OCI-LY7 (cell line): ENCODE data around the gene IL1RL2. TPM values are rescaled to one million over a fixed set of nuclear protein-coding genes. Genes with fewer than 3 reads are reported as not detected.

Experiments
- BruUV-seq: library from RNA; stranded (reverse); fragments of 400-500 nt; replicated peaks from 2 replicates; lab custom pipeline; 2021; lab: Mats Ljungman, UMichigan
- CTCF ChIA-PET: fragments of 300-600 bp; sonication (Branson Sonifier 250); formaldehyde crosslinking; loops from one replicate; lab custom pipeline; 2022; ENCODE audit warnings: antibody characterized with exemption; ENCODE audit not compliant: unreplicated experiment; lab: Charles Lee
- POLR2A ChIA-PET: fragments of 300-600 bp; sonication (Branson Sonifier 250); formaldehyde crosslinking; loops from one replicate; lab custom pipeline; 2022; ENCODE audit warnings: antibody characterized with exemption; lab: Charles Lee
- DNase-seq: peaks from one replicate; pipeline ENCODE4 v3.0.0-alpha.2; 2015; ENCODE audit warnings: low spot score
- H2AFZ ChIP-seq: fragments of 200-600 bp; sonication (generic), shearing (Covaris generic); 2 replicates; pipeline ENCODE4 v1.6.1; 2014; ENCODE audit warnings: mild to moderate bottlenecking, antibody characterized with exemption, low read length, moderate library complexity
- H3K27ac ChIP-seq: fragments of 200-600 bp; sonication (generic); 2 replicates; pipeline ENCODE4 v1.5.1; 2014; ENCODE audit warnings: mixed run types, low read depth, mild to moderate bottlenecking, moderate library complexity, low read length, inconsistent platforms; ENCODE audit not compliant: poor library complexity, severe bottlenecking
- H3K36me3 ChIP-seq: fragments of 200-600 bp; sonication (generic); 2 replicates; pipeline ENCODE4 v1.6.1; 2014; ENCODE audit warnings: mild to moderate bottlenecking, antibody characterized with exemption, low read length, moderate library complexity, mixed read lengths; ENCODE audit not compliant: insufficient read depth
- H3K4me1 ChIP-seq: fragments of 200-600 bp; sonication (generic); 2 replicates; pipeline ENCODE4 v1.5.1; 2014; ENCODE audit warnings: mild to moderate bottlenecking, low read length; ENCODE audit not compliant: insufficient read depth, poor library complexity, severe bottlenecking
- H3K4me2 ChIP-seq: fragments of 200-600 bp; sonication (generic); 2 replicates; pipeline ENCODE4 v1.6.1; 2014; ENCODE audit warnings: mild to moderate bottlenecking, low read length
- H3K4me3 ChIP-seq: fragments of 200-600 bp; sonication (generic); 2 replicates; pipeline ENCODE4 v1.5.1; 2014; ENCODE audit warnings: mild to moderate bottlenecking, low read depth, low read length; ENCODE audit not compliant: poor library complexity, severe bottlenecking
- H3K79me2 ChIP-seq: fragments of 200-600 bp; sonication (generic); 2 replicates; pipeline ENCODE4 v1.6.1; 2016; ENCODE audit warnings: low read depth, mild to moderate bottlenecking, low read length, moderate library complexity, mixed read lengths; ENCODE audit not compliant: insufficient read depth
- H3K9me2 ChIP-seq: fragments of 200-600 bp; sonication (generic); 2 replicates; pipeline ENCODE4 v1.6.1; 2016; ENCODE audit warnings: mild to moderate bottlenecking, low read length, mixed read lengths; ENCODE audit not compliant: insufficient read depth
- H3K9me3 ChIP-seq: fragments of 200-600 bp; sonication (generic); 2 replicates; pipeline ENCODE4 v1.6.1; 2014; ENCODE audit warnings: mild to moderate bottlenecking, mixed run types, low read length, mixed read lengths
- H4K20me1 ChIP-seq: fragments of 200-600 bp; sonication (generic); 2 replicates; pipeline ENCODE4 v1.6.1; 2014; ENCODE audit warnings: mild to moderate bottlenecking, antibody characterized with exemption, low read length, moderate library complexity, mixed read lengths; ENCODE audit not compliant: insufficient read depth
- CTCF ChIP-seq: fragments of 200-600 bp; sonication (generic); conservative IDR thresholded peaks from 2 replicates; pipeline ENCODE4 v1.5.1; 2014; ENCODE audit warnings: mild to moderate bottlenecking, antibody characterized with exemption, low read length, moderate library complexity, mixed read lengths
- EZH2phosphoT487 ChIP-seq: fragments of 200-600 bp; sonication (generic); IDR thresholded peaks from 2 replicates; pipeline ENCODE4 v1.6.1; 2018; ENCODE audit warnings: low read depth, borderline replicate concordance, mild to moderate bottlenecking, mixed run types, antibody characterized with exemption, low read length, moderate library complexity, mixed read lengths
- intact Hi-C: fragments of 100-400 bp; cut with micrococcal nuclease; formaldehyde crosslinking; loops from one replicate; pipeline ENCODE4 v1.10.0; 2022; ENCODE audit not compliant: unreplicated experiment
- total RNA-seq, 2 experiments: library from RNA; depleted of rRNA in 1 of 2; stranded (reverse); fragments of >200 nt in 1 of 2; shearing (Covaris generic) in 1 of 2; gene quantifications; 2 replicates each; pipeline ENCODE4 v1.2.3, GENCODE V29; 2014 to 2022

The IL1RL2 gene
- total RNA-seq, 2 experiments from 2014 or later = not detected

DNA sequence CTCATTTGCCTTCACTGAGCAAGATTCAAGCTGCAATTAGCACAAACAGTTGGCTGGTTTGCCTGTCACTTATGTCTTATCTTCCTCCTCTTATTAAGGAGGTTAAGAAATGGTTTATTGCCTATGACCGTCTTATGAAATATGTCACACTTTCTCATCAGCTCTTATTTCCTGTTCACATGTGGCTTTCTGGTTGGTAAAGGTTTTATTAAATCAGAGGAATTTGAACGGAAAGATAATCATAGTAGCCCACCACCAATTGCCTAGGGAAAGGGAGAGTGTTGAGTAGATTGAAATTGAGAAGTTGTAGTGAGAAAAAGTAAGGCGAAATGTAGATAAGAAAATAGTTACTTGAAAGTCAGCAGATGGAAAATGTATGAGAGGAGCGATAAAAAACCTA lies 48.5 kb upstream of the IL1RL2 start:
- intact Hi-C loops = no loop called here
- Histone ChIP-seq H2AFZ (no peak overlapping the region), H3K4me3 (no peak overlapping the region), H3K4me1 (no peaks in the 10 kb centered on the region), H4K20me1 (no peaks in the 10 kb centered on the region), H3K36me3 (no peaks in the 10 kb centered on the region), H3K9me2 (no peaks in the 10 kb centered on the region), H3K79me2 (no peaks in the 10 kb centered on the region), H3K27ac (no peak overlapping the region), H3K9me3 (no peaks in the 10 kb centered on the region), H3K4me2 (no peak overlapping the region)
- BruUV-seq = no TSS peak
- ChIA-PET CTCF (no interaction called here), POLR2A (no interaction called here)
- TF ChIP-seq EZH2phosphoT487 (no peak), CTCF (no peak)
- no peak for DNase-seq

DNA sequence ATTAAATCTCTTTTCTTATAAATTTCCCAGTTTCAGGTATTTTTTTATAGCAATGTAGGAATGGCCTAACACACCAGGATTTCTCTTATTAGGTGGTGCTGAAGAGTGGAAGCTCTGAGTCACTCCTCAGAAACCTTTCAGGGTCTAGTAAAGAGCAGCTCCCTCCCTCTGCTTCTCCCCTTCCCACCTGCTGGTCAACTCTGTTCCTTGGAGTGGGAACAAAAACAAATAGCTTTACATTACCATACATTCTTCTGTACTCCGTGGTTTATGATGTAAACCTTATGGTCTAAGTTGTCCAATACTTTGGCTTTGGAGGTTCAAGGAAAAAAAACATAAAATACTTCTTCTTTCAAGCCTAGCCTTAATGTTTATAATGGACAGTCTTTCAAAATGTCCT lies 47.0 kb upstream of the IL1RL2 start:
- H3K27ac ChIP-seq = no peak overlapping the region
- no peak overlapping the region for H3K4me2 ChIP-seq
- no peak overlapping the region for H2AFZ ChIP-seq
- no peaks in the 10 kb centered on the region for H3K9me2 ChIP-seq
- intact Hi-C loops = no loop called here
- no TSS peak for BruUV-seq
- TF ChIP-seq CTCF = no peak
- TF ChIP-seq EZH2phosphoT487 = no peak
- H3K36me3 ChIP-seq = no peaks in the 10 kb centered on the region
- no peaks in the 10 kb centered on the region for H4K20me1 ChIP-seq
- POLR2A ChIA-PET = no interaction called here
- H3K4me1 ChIP-seq = no peaks in the 10 kb centered on the region
- no peaks in the 10 kb centered on the region for H3K79me2 ChIP-seq
- CTCF ChIA-PET = no interaction called here
- no peak for DNase-seq
- no peak overlapping the region for H3K4me3 ChIP-seq
- H3K9me3 ChIP-seq = no peaks in the 10 kb centered on the region

DNA sequence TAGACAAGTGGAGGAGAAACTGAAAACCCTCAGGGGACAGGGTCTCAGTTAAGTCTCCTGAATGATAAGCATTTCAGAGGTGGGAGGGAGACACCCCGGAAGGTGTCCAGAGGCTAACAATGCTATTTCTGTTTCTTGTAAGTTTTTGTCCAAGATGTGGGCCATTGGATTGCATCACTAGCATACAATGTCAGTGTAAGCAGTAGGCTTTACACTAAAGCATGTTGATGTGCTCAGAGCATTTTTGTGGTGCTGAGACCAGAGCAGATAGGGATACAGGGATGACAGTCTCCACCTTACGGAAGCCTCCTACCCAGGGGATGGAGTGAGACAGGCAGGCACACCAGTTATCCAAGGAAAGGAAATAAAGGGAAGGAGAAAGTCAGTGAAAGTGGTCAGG lies 46.4 kb upstream of the IL1RL2 start:
- POLR2A ChIA-PET = interaction anchor here (0.6 kb wide), 1 partner anchor 112 kb away, joined by 3 read pairs; no protein-coding TSS in a partner anchor
- CTCF ChIA-PET = no interaction called here
- no peak for TF ChIP-seq CTCF
- no peak for TF ChIP-seq EZH2phosphoT487

More for the DNA sequence above, 46.4 kb upstream of the IL1RL2 start:
- intact Hi-C loops = no loop called here
- Histone ChIP-seq H3K79me2 (no peaks in the 10 kb centered on the region), H3K9me2 (no peaks in the 10 kb centered on the region), H3K9me3 (no peaks in the 10 kb centered on the region), H3K36me3 (no peaks in the 10 kb centered on the region), H3K4me1 (no peaks in the 10 kb centered on the region), H4K20me1 (no peaks in the 10 kb centered on the region), H3K4me3 (no peak overlapping the region), H3K27ac (no peak overlapping the region), H3K4me2 (no peak overlapping the region), H2AFZ (no peak overlapping the region)
- no TSS peak for BruUV-seq
- DNase-seq = no peak
